NCI-H69 (cell line): ENCODE measurements around the gene PTH2.
A peak's percentile ranks its signal among the peaks of the same experiment; 100 is the strongest.
"Not testable (repeated sequence)": the region's sequence is repeated elsewhere in the genome, so short reads cannot be mapped to it uniquely, and the experiment has no call there.

Experiments
- DNase-seq: peaks from one replicate; lab custom pipeline; 2025; lab: John Stamatoyannopoulos, UW

Gene PTH2, protein sequence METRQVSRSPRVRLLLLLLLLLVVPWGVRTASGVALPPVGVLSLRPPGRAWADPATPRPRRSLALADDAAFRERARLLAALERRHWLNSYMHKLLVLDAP

DNA sequence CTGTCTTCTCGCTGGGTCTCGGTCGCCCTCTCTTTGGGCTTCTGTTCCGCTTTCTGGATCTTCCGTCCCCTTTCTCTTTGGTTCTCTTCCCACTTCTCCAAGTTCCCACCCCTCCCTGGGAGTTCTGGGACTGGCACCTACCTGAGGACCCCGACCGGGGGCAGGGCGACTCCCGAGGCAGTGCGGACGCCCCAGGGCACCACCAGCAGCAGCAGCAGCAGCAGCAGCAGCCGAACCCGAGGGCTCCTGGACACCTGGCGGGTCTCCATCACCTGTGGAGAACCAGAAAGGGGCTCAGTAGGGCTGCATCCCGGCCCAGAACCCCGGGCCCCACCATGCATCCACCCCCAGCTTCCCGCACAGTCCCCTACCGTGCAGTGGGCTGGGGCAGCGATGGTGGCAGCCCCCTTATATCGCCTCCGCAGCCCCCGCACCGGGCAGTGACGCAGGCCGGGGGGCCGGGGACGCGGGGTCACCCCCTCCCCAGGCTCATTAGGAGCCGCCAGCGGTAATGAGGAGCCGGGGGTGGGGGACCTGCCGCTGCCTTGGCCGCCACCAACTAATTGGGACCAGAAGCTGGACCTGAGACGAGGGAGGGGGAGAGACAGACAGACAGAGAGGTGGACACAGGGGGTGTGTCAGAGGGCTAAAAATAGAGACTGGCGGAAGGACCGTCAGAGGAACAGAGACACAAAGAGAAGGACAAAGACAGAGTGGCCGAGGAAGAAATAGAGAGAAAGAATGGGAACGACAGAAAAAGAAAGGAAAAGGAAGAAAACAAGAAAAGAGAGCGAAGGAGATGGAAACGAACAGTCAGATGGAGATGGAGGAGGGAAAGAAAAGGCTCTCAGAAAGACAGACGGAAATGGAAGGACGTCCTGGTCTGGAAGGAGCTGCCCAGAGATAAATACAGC is at the start of gene PTH2:
Gene PTH2 (minus strand): TSS at position 371 of the 914 bp plus-strand sequence. CDS start 102 bp downstream, at position 269.
- DNase-seq, result peak; percentile 67

GRCh38 chr19:49472936-49473335 is 49.7 kb upstream of the PTH2 start:
- no peak for DNase-seq

DNA sequence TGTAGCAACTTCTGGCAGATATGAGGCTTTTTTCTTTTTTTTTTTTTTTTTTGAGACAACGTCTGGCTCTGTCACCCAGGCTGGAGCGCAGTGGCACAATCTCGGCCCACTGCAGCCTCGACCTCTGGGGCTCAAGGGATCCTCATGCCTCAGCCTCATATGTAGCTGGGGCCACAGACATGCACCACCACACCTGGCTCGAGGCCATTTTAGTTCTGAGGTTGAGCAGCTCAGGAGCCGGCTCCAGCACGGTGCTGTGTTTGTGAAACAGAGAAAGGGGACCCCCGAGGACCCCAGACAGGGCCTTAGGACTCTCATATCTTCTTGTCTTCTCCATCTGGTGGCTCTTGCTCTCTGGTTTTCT is 47.4 kb upstream of the PTH2 start:
- DNase-seq, result no peak

DNA sequence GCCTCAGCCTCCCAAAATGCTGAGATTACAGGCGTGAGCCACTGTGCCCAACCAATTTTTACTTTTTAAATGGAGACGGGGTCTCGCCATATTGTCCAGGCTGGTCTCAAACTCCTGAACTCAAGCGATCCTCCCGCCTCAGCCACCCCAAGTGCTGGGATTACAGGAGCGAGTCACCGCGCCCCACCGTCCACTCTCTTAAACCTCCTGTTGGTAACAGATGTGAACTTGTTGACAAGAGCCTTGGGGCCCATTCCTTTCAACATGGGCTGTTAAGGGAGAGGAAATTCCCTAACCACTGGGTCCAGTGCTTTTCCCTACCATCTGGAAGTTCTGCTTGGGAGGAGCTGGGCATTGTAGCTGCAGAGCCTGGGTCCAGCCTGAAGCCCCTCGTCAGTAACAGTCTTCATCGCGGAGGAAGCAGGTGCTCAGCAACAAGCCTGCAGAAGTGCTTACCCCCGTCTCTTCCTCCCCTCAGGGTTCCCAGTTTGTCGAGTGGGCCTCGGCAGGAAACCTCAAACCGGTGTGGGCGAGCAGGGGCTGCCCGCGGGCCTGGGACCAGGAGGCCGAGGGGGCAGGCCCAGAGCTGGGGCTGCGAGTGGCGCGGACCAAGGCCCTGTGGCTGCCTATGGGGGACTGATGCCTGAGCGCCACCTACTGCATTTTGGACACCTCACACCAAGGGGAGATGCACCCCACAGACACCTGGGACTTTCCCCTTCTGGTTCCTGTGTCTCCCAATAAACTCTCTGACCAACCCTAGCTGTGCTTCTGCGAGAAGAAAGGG is 46.8 kb upstream of the PTH2 start:
- peak; percentile 29 for DNase-seq

- DNase-seq, result peak; percentile 90
Observed at GRCh38 chr19:49468746-49469447, 45.7 kb upstream of the PTH2 start.

DNA sequence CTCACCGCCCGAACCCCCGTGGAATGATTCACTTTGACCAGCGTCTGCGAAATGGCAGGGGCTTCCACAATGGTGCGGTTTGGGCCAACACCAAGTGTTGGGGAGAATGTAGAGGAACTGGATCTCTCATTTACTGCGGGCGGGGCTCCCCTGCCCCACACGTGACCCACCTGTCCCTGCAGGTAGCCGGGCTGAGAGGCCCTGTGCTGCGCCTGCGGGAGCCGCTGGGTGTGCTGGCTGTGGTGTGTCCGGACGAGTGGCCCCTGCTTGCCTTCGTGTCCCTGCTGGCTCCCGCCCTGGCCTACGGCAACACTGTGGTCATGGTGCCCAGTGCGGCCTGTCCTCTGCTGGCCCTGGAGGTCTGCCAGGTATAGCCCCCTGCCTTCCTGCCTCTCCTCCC is 45.0 kb upstream of the PTH2 start:
- DNase-seq, result no peak

DNA sequence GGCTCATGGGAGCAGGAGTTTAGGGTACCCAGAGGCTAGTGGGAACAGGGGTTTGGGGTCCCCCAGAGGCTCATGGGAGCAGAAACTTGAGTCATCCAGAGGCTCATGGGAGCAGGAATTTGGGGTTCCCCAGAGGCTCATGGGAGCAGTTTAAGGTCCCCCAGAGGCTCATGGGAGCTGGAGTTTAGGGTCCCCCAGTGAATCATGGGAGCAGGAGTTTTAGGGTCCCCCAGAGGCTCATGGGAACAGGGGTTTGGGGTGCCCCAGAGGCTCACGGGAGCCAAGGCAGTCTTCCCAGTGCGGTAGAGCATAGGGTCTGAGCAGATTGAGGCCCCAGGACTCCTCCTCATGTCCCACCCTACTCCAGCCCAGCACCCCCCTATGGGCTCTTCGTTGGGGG is 42.1 kb upstream of the PTH2 start:
- no peak for DNase-seq

DNA sequence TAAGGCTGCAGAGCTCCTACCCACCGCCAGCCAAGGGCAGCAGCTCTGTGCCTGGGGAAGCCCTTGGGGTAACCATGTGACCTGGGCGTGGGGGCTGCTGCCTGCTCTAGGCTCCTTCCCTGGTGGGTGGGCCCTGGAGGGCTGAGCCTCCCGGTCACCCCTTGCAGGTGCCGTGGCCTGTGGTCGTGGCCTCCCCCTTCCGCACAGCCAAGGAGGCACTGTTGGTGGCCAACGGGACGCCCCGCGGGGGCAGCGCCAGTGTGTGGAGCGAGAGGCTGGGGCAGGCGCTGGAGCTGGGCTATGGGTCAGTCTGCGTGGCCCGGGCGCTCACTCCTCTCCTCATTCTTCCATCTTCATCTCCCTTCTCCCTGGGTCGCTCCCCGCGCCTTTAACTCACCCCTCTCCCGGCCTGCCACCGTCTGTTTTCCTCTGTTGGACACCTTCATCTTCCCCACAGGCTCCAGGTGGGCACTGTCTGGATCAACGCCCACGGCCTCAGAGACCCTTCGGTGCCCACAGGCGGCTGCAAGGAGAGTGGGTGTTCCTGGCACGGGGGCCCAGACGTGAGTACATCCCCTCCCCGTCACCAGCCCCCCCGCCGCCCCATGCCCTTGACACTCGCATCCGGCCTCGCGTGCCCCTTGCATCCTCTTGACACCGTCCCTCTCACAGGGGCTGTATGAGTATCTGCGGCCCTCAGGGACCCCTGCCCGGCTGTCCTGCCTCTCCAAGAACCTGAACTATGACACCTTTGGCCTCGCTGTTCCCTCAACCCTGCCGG is 40.9 kb upstream of the PTH2 start:
- no peak for DNase-seq

- no peak for DNase-seq
Observed at GRCh38 chr19:49462492-49462891, 39.3 kb upstream of the PTH2 start.

- DNase-seq, result no peak
Observed at GRCh38 chr19:49461656-49462055, 38.4 kb upstream of the PTH2 start.

DNA sequence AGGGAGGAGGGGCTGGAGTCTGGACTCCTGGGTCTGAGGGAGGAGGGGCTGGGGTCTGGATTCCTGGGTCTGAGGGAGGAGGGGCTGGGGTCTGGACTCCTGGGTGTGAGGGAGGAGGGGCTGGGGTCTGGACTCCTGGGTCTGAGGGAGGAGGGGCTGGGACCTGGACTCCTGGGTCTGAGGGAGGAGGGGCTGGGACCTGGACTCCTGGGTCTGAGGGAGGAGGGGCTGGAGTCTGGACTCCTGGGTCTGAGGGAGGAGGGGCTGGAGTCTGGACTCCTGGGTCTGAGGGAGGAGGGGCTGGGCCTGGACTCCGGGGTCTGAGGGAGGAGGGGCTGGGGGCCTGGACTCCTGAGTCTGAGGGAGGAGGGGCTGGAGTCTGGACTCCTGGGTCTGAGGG is 37.9 kb upstream of the PTH2 start:
- not testable (repeated sequence) for DNase-seq

DNA sequence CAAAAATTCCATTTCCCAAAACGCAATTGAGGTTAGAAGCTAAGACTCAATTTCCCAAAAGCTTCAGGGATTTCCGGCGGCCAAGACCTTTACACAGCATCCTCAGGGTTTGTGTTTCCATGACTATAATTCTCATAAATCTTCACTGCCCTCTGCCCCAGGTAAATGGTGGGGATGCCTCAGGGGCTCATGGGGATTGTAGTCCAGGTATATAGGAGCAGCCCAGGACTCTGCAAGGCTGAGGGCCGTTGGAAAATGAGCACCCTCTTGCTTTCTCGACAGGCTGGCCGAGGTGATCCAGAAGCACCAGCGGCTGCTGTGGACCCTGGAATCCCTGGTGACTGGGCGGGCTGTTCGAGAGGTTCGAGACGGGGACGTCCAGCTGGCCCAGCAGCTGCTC is 36.1 kb upstream of the PTH2 start:
- DNase-seq, result no peak

DNA sequence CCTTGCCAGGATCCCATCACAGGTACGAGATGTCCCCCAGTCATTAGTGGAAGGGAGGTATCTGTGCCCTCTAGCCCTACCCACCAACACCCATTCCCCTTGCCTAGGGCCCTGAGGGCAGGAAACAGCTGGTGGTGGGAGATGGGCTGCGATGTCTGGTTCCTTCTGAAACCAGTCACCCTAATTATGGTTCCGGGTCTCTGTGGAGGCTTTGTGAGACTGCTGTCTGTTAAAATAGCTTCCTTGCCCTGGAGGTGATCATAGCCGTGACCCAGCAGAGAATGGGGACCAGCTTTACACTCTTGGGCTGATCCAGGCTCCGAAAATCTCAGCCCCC is 35.3 kb upstream of the PTH2 start:
- no peak for DNase-seq

GRCh38 chr19:49456326-49456725 is 33.1 kb upstream of the PTH2 start:
- DNase-seq, result no peak

DNA sequence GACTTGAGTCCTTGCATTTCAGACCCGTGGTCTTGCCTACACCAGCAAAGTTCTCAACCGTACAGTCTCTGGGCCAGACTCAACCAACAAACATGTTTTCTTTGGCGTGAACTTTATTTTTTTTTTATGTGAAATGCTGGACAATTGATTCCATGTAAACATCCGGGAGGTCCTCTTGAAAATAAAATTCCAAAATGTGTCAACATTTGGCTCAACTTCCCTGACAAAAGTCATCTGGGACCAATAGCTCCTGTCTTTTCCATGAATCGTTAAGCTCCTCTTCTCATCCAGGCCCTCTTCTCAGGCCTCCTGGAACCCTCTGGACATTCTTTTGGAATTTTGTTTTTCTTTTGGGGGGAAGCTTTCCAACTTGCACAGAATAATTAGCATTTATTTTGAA is 32.5 kb upstream of the PTH2 start:
- no peak for DNase-seq

DNA sequence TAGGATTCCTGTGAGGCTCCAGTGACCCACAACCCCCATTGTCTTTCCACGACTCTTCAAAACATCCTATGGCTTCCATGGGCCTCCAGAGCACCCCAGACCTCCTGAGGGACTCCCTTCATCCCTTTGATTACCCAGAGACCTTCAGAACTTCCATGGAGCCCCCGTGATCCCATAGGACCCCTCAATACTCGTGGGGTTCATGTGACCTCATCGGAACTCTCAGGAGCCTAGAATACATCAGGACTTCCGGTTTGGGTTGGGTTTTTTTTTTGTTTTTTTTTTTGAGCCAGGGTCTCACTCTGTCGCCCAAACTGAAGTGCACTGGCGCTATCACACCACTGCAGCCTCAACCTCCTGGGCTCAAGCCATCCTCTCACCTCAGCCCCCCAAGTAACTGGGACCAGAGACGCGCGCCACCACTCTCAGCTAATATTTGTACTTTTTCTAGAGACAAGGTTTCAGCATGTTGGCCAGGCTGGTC is 30.6 kb upstream of the PTH2 start:
- DNase-seq, result no peak

- peak; percentile 99 for DNase-seq
Observed at GRCh38 chr19:49453013-49453756, 29.9 kb upstream of the PTH2 start, which contains the start of gene ALDH16A1. Gene ALDH16A1 (plus strand): TSS chr19:49453225. CDS start chr19:49453332, 107 bp downstream.

- DNase-seq, result peak; percentile 99
Observed at GRCh38 chr19:49451430-49452181, 28.4 kb upstream of the PTH2 start, which contains the start of gene PIH1D1. Gene PIH1D1 (minus strand): TSS chr19:49451814. CDS start chr19:49451574, 240 bp downstream.

DNA sequence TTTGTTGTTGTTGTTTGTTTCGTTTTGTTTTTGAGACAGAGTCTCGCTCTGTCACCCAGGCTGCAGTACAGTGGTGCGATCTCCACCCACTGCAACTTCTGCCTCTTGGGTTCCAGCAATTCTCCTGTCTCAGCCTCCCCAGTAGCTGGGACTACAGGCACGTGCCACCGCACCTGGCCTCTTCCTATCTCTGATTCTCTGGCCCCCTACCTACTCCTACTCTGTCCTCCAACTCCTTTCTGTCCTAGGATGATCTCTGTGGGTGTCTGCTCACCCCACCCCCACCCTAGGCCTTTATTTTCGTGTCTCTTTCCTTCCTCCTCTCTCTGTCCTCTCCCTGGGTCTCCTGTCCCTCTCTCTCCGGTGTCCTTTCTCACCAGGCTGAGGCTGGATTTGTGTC is 27.2 kb upstream of the PTH2 start:
- no peak for DNase-seq

DNA sequence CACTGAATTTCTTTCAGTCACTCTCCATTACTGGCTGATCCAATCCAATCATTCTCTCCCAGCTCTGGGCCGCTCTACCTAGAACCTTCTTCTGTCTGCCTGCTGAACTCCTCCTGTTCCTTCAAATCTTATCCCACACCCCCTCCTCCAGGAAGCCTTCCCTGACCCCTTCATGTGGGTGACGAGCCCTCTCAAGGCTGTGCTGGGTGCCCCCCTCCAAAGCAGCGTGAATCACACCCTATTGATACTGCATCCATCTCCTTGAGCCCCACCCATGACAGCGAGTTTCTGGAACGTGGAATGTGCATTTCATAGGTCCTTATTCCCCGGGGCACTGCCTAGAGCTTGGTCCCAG is 25.2 kb upstream of the PTH2 start:
- DNase-seq, result no peak
